PFSK-1 (cell line): Measurements from ENCODE around the gene ACACA.

ENCODE experiments used
- POLR2AphosphoS5 ChIP-seq: IDR thresholded peaks from 2 replicates; pipeline ENCODE4 v1.6.1; 2012; ENCODE audit warnings: low read depth, mild to moderate bottlenecking, control low read depth, low read length, moderate library complexity
- SIN3A ChIP-seq: IDR thresholded peaks from 2 replicates; pipeline ENCODE4 v1.6.1; 2012; ENCODE audit warnings: mild to moderate bottlenecking, low read length, moderate library complexity, borderline replicate concordance; ENCODE audit not compliant: insufficient read depth
- TAF1 ChIP-seq: IDR thresholded peaks from 2 replicates; pipeline ENCODE4 v1.6.1; 2012; ENCODE audit warnings: low read length, control low read depth, borderline replicate concordance; ENCODE audit not compliant: insufficient read depth

DNA sequence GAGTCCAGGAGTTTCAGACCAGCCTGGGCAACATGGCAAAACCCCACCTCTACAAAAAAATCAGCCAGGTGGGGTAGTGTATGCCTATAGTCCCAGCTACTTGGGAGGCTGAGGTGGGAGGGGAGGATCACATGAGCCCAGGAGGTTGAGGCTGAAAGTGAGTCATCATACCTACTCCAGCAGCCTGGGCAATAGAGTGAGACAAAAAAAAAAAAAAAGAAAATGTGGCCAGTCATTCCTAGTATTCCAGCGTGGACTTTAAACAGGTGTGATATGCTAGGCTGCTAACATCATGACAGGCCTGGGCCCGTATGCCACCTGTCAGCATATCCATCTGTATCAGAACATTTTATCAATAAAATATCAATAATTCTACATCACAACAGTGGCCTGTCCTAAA lies 314.6 kb downstream of the ACACA start:
- TF ChIP-seq SIN3A: no peak
- no peak for TF ChIP-seq TAF1
- no peak for TF ChIP-seq POLR2AphosphoS5
